ENCODE measurements around the gene CDH13.

CDH13 gene

DNA sequence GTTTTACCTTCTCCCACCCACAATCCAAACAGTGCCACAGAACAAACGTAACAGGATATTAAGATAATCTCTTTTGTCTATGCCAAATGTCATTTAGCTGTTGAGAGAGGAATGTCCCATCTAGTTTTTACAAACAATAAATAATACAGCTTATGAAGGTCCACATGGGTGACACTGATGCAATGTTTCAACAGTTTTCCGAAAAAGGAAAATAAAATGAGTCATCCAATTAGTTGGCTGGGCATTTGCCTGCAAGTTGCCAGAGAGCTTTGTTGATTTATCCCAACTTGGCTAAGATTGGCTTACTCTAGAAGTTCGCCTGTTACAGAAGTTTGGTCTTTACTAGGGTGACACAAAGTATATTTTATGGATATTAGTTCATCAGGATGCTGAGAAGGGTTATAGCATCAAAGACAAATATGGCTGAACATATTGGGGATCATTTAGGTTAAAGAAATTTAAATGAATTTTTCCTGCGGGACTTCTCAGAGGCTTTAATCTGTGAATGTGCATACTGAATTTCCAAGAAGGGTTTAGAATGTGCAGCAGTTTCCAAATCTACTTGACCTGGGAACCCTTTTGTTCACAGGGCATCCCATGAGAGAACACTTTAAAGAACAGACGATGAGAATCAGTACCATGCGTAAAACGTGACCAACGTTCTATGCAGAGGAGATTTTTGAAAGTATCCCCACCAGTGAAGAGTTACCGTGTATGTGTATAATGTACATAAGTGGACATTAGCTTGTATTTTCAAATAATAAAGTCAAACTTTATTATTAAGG is 73.1 kb downstream of the CDH13 start:
- DNase-seq, result no peak

- no peak for DNase-seq
Observed at GRCh38 chr16:82700541-82701235, 73.9 kb downstream of the CDH13 start.

DNA sequence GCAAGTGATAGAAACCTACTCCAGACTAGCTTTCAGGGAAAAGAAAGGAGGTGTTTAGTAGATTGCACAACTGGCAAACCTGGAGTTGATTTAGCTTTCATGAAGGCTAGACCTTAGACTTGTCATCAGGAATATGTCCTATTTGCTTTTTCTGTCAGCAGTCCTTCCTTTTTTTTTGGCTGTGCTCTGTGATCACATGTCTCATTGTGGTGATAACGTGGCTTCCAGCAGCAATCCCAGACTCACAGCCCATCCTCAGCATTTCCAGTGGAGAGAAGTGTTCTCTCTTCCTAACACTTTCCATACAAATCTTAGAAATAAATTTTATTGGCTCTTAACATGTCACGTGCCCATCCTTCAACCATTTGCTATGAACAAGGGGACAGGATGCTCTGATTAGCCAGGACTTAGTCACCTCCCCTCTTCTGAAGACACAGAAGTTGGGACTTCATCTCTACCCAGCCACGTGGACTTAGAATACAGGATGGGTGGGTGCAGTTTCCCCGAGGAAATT is 74.7 kb downstream of the CDH13 start:
- DNase-seq, result no peak

DNA sequence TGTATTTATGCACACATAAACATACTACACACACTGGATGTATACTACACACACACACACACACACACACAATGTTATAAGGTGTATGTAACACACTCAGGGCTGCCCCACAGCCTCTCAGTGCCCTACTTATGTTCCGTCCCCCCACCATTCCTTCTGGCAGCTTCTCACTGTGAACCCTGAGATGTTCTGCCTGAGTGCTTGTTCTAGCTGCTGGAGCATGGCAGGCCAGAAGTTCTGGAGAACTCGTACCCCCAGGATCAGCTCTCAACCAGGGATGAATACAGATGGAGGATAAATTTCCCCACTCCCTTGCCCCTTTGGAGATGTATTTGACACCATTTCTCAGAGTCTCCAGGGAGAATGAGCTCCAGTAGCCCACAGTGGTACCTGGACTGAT is 76.4 kb downstream of the CDH13 start:
- no peak for DNase-seq

DNA sequence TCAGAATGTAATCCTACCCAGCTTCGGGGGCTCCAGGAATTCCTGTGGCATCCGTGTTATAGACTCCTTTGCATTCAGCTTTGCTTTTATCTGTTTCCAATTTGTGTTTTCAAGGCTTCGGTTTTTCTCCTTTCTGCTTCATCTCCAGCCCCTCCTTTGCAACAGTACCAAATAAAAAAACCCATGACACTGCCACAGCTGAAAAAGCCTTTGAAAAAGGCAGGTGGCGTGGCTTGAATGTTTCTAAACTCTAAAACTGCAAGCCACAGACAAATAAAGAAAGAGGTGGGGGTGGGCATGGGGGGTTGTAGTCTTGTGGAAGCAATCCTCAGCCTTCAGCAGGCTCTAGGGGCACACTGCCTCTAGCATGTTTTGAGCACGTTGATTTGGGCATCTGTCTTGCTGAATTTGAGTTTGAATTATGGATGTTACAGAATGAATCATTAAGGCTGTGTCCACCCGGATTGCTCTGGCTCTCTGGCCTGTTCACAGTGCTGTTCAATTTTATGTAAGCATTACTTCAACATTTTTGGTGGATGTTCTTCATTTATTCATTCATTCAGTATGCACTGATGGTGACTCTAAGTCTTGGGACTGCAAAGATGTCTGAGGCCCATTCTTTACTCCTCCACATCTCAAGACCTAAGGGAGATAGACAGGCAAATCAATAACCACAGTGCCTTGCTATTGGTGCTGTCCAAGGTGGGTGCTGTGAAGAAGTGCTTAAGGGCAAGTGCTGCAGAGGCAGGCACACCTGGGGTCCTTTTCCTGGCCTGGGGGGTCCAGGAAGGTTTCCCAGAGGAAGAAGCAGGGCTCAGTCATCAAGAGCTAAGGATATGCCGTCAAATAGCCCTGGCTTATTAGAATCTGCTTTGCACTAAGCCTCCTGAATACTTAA is 77.4 kb downstream of the CDH13 start:
- no peak for DNase-seq

GRCh38 chr16:82709987-82710386 is 83.2 kb downstream of the CDH13 start:
- DNase-seq, result no peak

DNA sequence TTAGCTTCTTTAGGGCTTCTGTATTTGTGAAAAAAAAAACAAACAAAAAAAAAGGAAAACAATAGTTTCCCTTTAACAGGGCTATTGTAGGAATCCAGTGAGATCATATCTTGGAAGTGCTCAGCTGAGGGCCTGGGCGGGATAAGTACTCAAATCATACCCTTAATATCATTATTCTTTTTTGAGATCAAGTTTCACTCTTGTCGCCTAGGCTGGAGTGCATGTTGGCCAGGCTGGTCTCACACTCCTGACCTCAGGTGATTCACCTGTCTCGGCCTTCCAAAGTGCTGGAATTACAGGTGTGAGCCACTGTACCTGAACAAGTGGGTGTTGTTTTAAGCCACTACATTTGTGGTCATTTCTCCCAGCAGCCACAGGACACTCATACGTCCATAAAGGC is 87.0 kb downstream of the CDH13 start:
- DNase-seq, result no peak

GRCh38 chr16:82715160-82715559 is 88.4 kb downstream of the CDH13 start:
- DNase-seq, result no peak

DNA sequence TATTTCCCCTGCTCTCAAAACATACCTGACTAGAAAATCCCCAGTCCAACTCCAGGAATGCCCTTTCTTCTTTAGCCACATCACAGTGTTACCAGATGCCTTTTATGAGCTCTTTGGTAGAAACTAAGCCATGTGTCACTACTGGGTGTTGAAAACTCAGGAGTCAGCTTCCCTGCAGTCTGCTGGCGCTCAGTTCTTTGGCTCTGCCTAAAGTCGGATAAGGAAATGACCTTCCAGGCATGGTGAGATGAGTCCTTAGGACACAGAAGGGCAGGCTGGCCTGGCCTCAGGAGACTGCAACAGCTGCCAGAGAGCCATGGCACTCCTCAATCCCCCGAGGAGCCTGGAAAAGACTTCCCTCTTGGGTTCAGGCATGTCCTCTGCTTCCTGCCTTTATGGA is 89.1 kb downstream of the CDH13 start:
- no peak for DNase-seq

GRCh38 chr16:82716361-82716855 is 89.6 kb downstream of the CDH13 start:
- no peak for DNase-seq

GRCh38 chr16:82720414-82720813 is 93.6 kb downstream of the CDH13 start:
- DNase-seq, result no peak

DNA sequence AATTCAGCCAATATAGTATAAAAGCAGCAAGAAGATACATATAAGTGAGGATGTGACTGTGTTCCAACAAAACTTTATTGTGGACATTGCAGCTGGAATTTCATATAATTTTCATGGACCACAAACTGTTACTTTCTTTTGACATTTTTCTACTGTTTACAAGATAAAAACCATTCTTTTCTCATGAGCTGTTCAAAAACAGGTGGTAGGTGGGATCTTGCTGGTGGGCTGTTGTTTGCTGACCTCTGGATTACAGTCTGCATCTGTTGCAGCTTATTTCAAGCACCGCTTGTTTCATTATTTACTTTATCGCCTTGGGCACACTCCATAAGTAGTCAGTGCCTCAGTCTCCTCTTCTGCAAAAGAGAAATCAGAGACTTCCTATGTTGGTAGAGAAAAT is 99.5 kb downstream of the CDH13 start:
- DNase-seq, result no peak

DNA sequence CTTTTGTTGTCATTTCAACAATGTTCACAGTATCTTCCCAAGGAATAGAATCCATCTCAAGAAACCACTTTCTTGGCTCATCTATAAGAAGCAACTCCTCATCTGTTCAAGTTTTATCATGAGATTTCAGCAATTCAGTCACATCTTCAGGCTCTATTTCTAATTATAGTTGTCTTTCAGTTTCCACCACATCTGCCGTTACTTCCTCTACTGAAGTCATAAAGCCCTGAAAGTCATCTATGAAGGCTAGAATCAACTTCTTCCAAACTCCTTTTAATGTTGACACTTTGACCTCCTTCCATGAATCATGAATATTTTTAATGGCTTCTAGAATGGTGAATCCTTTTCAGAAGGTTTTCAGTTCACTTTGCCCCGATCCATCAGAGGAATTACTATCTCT is 102.1 kb downstream of the CDH13 start:
- no peak for DNase-seq

DNA sequence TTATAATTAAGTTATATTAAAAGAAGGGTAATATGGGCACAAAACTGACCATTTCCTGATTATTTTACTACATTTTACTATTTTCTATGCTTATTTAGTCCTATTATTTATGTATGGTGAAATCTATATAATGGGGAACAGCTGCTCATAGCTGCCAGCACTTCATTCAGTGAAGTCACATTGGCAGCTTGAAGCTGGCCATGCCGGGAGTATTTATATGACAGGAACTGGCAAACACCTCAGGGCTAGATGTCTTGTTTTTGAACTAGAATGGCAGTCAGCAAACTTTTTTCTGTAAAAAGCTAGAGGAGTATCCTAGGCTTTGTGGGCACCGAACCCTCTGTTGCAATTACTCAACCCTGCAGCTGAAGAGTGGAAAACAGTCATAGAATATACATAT is 104.1 kb downstream of the CDH13 start:
- no peak for DNase-seq

- no peak for DNase-seq
Observed at GRCh38 chr16:82732461-82732860, 105.7 kb downstream of the CDH13 start.

DNA sequence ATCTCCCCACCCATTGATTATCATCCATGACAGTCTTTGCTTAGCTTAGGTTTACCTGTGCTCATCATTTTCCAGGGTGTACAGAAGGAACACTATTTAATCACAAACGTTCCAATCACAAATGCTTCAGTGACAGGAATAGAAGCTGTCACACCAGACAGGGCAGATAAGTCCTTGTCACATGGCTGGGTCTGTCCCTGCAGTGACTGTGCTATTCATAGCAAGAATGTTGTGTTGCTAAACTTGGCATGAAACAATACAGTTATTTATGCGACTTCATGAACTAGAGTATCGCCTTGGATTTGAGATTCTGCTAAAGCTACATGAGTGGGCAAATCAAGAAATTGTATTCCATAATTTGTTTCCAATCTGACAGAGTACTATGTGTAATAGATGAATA is 108.4 kb downstream of the CDH13 start:
- no peak for DNase-seq

GRCh38 chr16:82735673-82736091 is 108.9 kb downstream of the CDH13 start:
- no peak for DNase-seq

DNA sequence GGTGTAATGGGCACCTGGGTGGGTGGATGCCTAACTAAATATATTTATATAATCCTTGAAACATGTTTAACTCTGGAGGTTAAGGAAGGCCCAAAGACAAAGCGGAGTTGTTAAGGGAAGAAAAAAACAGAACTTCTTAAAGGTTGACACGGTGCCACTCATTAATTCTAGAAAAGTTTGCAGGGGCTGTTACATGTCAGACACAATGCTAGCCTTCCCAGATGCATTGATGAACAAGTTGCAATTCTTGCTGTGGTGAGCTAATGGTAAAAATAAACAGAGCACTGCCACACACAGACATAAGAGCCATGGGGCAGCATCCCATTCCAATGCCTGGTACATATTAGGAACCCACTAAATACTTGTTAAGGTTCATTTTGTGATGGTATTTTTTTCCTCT is 109.5 kb downstream of the CDH13 start:
- DNase-seq, result no peak

- no peak for DNase-seq
Observed at GRCh38 chr16:82738699-82739098, 111.9 kb downstream of the CDH13 start.

DNA sequence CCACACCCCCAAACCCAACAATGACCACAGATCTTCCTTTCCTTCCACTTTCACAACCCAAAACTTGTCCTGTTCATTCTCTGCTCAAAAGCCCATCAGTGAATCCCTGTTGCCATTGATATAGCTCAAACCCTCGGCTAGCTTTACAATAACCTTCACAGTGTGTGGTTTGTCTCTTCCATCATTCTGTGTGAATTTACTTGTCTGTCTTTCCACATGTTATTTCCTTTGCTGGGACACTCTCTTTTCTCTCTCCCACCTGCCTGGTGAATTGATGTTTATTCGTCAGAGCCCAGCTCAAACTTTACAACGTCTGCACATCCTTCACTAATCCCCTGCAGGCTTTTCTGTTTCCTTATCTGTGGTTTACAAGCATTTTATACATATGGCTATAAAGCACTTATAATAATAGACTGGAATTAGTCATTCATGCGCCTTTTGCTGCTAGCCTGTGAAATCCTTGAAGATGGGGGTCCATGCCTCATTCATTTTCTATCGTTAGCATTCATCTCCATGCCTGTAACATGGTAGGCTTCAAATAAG is 114.4 kb downstream of the CDH13 start:
- DNase-seq, result no peak

DNA sequence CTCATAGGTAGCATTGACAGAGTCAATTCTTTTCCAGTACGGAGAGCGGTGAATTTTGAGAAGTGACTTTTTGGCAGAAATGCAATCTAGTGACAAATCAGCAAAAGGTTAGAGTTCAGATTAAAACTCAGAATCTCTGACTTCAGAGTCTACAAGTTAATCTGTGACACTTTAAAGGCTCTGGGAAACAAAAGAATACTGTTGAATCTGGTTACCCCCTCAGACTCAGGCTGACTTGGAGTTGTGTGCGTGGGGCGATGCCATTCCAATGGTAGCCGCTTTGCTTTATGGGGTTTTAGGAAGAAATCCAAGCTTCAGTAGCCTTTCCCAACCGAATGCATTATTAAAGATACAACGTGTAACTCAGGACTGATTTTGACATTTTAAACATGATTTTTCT is 118.2 kb downstream of the CDH13 start:
- DNase-seq, result no peak

- DNase-seq, result no peak
Observed at GRCh38 chr16:82748026-82748425, 121.3 kb downstream of the CDH13 start.

GRCh38 chr16:82750068-82750467 is 123.3 kb downstream of the CDH13 start:
- no peak for DNase-seq

Data from NCI-H345 (cell line).